ENCODE data around the gene MCF2L2.
"Not testable (repeated sequence)": the region's sequence is repeated elsewhere in the genome, so short reads cannot be mapped to it uniquely, and the experiment has no call there.

DNA sequence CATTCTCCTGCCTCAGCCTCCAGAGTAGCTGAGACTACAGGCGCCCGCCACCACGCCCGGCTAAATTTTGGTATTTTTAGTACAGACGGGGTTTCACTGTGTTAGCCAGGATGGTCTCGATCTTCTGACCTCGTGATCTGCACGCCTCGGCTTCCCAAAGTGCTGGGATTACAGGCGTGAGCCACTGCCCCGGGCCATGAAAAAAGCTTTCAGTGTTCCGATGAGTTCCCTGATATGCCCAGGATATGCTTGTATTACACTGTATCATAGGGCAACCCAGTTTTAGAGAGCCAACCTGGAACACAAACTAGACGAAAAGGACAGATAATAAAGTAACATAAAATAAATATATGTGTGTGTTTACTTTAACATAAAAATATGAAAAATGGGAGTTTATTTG is 37.3 kb upstream of the MCF2L2 start:
- TF ChIP-seq CTCF, POLR2A (IDR thresholded peaks at IDR 0.05): not testable (repeated sequence)

Data from uterus (tissue), 2 donors.